HepG2 (cell line): ENCODE data around the gene SGTB. TPM values are rescaled to one million over a fixed set of nuclear protein-coding genes. Genes with fewer than 3 reads are reported as not detected.
A peak's percentile ranks its signal among the peaks of the same experiment; 100 is the strongest.

Experiments used
- ATF2 ChIP-seq: sonication (generic); formaldehyde crosslinking; IDR thresholded peaks from 2 replicates; pipeline ENCODE4 v1.4.0; 2020; ENCODE audit warnings: missing genetic modification reagents
- CEBPB ChIP-seq: IDR thresholded peaks from 2 replicates; pipeline ENCODE4 v1.6.1; 2011; ENCODE audit warnings: low read depth, low read length, improper control_type of control experiment, borderline replicate concordance
- ERF ChIP-seq: IDR thresholded peaks from 2 replicates; pipeline ENCODE4 v1.6.1; 2018; ENCODE audit warnings: missing biosample characterization, missing genetic modification reagents
- FOXJ3 ChIP-seq: sonication (generic); formaldehyde crosslinking; IDR thresholded peaks from 2 replicates; pipeline ENCODE4 v1.4.0; 2020; ENCODE audit warnings: missing genetic modification reagents, mild to moderate bottlenecking, borderline replicate concordance
- HNF4G ChIP-seq, 2 experiments: sonication (generic) in 1 of 2; formaldehyde crosslinking in 1 of 2; IDR thresholded peaks; 2 replicates each; pipeline versions ENCODE4 v1.4.0 to v1.6.1; 2011 to 2020; ENCODE audit warnings: borderline replicate concordance in 2 of 2, low read depth in 2 of 2, mild to moderate bottlenecking in 2 of 2, low read length in 1 of 2, missing genetic modification reagents in 1 of 2, moderate library complexity in 1 of 2
- HOXA7 ChIP-seq: sonication (generic); formaldehyde crosslinking; IDR thresholded peaks from 2 replicates; pipeline ENCODE4 v1.8.1; 2022; ENCODE audit warnings: mild to moderate bottlenecking, missing genetic modification reagents, moderate library complexity
- MEIS1 ChIP-seq: sonication (generic); formaldehyde crosslinking; IDR thresholded peaks from 2 replicates; pipeline ENCODE4 v1.9.0; 2021; ENCODE audit warnings: mild to moderate bottlenecking, missing genetic modification reagents, moderate library complexity, borderline replicate concordance
- NR2F1 ChIP-seq, 2 experiments: fragments of 450-650 bp in 1 of 2; formaldehyde crosslinking in 1 of 2; IDR thresholded peaks; 2 replicates each; pipeline versions ENCODE4 v1.5.0 to v1.6.1; 2016 to 2020; ENCODE audit warnings: mild to moderate bottlenecking in 1 of 2, missing compliant biosample characterization in 1 of 2, missing genetic modification reagents in 1 of 2, moderate library complexity in 1 of 2
- ZNF160 ChIP-seq: sonication (generic); formaldehyde crosslinking; IDR thresholded peaks from 2 replicates; pipeline ENCODE4 v1.8.0; 2022; ENCODE audit warnings: mild to moderate bottlenecking, inconsistent platforms, missing genetic modification reagents
- ZNF562 ChIP-seq: sonication (generic); formaldehyde crosslinking; IDR thresholded peaks from 2 replicates; pipeline ENCODE4 v1.8.0; 2022; ENCODE audit warnings: missing genetic modification reagents, borderline replicate concordance
- ZNF574 ChIP-seq: sonication (generic); formaldehyde crosslinking; IDR thresholded peaks from 2 replicates; pipeline ENCODE4 v1.4.0; 2020; ENCODE audit warnings: missing genetic modification reagents
- ZNF766 ChIP-seq: sonication (generic); formaldehyde crosslinking; IDR thresholded peaks from 2 replicates; pipeline ENCODE4 v1.5.0; 2020; ENCODE audit warnings: missing genetic modification reagents, borderline replicate concordance
- ZSCAN20 ChIP-seq: sonication (generic); formaldehyde crosslinking; IDR thresholded peaks from 2 replicates; pipeline ENCODE4 v1.4.0; 2020; ENCODE audit warnings: missing genetic modification reagents, mild to moderate bottlenecking, borderline replicate concordance
- ZSCAN22 ChIP-seq: sonication (generic); formaldehyde crosslinking; IDR thresholded peaks from 2 replicates; pipeline ENCODE4 v1.4.0; 2020; ENCODE audit warnings: mild to moderate bottlenecking, missing genetic modification reagents
- polyA plus RNA-seq, 8 experiments: library from polyadenylated mRNA; depleted of rRNA in 3 of 8; stranded (reverse) in 7 of 8; unstranded in 1 of 8; fragments of >200 nt; fragmentation: Illumina TruSeq in 4 of 8; extraction: Trizol in 4 of 8; gene quantifications; 2 replicates each; pipeline versions ENCODE4 v1.2.1 to v1.2.3, GENCODE V29; 2011 to 2016; ENCODE audit warnings: low read depth in 4 of 8, missing spikeins in 1 of 8, mixed read lengths in 1 of 8; ENCODE audit not compliant: insufficient read depth in 1 of 8
- total RNA-seq, 5 experiments: library from RNA; depleted of rRNA; stranded (reverse); fragments of >200 nt; fragmentation: Illumina TruSeq; extraction: Trizol; gene quantifications; 2 replicates each; pipeline ENCODE4 v1.2.3, GENCODE V29; 2016; ENCODE audit warnings: low read depth in 1 of 5
- TF ChIP-seq, protein P1 (sequence below): IDR thresholded peaks from 2 replicates; pipeline ENCODE4 v1.4.0; 2020; ENCODE audit warnings: mild to moderate bottlenecking, missing genetic modification reagents
- TF ChIP-seq, protein P2 (sequence below): IDR thresholded peaks from 2 replicates; pipeline ENCODE4 v1.6.1; 2016; ENCODE audit warnings: missing biosample characterization, missing genetic modification reagents, low read depth

SGTB gene
- total and polyA plus RNA-seq, 2 of the 13 experiments (the other 11 are each of a cell fraction or from before 2014, with no cell fraction given), result 5.2 to 11.2 TPM

DNA sequence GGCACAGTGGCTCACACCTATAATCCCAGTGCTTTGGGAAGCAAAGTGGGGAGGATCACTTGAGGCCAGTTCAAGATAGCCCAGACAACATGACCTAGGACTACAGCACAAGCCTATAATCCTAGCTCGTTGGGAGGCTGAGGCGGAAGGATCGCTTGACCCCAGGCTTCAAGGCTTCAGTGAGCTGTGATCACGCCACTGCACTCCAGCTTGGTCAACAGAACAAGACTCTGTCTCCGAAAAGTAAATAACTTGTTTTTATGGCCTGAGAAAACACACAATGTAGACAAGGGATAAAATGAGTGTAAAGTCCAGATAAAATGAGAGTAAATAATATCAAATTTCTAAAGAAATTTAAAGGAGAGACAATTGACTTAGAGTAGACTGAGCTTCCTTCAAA lies 70.8 kb downstream of the SGTB start (continued):
- peak; percentile 29; the same call in 1 of the 2 replicates for TF ChIP-seq ATF2 (CRISPR knock-in tag)
- TF ChIP-seq HOXA7 (CRISPR knock-in tag), result no peak
- TF ChIP-seq ZSCAN22 (CRISPR knock-in tag), result no peak
- TF ChIP-seq, protein P1, sequence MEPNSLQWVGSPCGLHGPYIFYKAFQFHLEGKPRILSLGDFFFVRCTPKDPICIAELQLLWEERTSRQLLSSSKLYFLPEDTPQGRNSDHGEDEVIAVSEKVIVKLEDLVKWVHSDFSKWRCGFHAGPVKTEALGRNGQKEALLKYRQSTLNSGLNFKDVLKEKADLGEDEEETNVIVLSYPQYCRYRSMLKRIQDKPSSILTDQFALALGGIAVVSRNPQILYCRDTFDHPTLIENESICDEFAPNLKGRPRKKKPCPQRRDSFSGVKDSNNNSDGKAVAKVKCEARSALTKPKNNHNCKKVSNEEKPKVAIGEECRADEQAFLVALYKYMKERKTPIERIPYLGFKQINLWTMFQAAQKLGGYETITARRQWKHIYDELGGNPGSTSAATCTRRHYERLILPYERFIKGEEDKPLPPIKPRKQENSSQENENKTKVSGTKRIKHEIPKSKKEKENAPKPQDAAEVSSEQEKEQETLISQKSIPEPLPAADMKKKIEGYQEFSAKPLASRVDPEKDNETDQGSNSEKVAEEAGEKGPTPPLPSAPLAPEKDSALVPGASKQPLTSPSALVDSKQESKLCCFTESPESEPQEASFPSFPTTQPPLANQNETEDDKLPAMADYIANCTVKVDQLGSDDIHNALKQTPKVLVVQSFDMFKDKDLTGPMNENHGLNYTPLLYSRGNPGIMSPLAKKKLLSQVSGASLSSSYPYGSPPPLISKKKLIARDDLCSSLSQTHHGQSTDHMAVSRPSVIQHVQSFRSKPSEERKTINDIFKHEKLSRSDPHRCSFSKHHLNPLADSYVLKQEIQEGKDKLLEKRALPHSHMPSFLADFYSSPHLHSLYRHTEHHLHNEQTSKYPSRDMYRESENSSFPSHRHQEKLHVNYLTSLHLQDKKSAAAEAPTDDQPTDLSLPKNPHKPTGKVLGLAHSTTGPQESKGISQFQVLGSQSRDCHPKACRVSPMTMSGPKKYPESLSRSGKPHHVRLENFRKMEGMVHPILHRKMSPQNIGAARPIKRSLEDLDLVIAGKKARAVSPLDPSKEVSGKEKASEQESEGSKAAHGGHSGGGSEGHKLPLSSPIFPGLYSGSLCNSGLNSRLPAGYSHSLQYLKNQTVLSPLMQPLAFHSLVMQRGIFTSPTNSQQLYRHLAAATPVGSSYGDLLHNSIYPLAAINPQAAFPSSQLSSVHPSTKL, result peak; percentile 83
- peak; percentile 47; the same call in 1 of the 2 replicates for TF ChIP-seq ERF (CRISPR knock-in tag)
- TF ChIP-seq ZNF160 (CRISPR knock-in tag), result no peak
- TF ChIP-seq MEIS1 (CRISPR knock-in tag), result no peak
- TF ChIP-seq ZNF766 (CRISPR knock-in tag), result no peak
- TF ChIP-seq CEBPB, result no peak
- TF ChIP-seq HNF4G (IDR thresholded peaks at IDR 0.05; ENCODE audit: borderline replicate concordance, low read depth, low read length), result peak; percentile 18; the same call in 1 of the 2 replicates
- TF ChIP-seq HNF4G (CRISPR knock-in tag; IDR thresholded peaks at IDR 0.05; ENCODE audit: borderline replicate concordance, low read depth), result no peak
- TF ChIP-seq ZNF562, result no peak
- TF ChIP-seq, protein P2, sequence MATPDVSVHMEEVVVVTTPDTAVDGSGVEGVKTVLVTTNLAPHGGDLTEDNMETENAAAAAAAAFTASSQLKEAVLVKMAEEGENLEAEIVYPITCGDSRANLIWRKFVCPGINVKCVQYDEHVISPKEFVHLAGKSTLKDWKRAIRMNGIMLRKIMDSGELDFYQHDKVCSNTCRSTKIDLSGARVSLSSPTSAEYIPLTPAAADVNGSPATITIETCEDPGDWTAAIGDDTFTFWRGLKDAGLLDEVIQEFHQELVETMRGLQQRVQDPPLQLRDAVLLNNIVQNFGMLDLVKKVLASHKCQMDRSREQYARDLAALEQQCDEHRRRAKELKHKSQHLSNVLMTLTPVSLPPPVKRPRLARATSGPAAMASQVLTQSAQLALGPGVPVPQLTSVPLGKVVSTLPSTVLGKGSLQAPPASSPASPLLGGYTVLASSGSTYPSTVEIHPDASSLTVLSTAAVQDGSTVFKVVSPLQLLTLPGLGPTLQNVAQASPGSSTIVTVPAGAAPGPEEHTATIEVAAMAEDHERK (CRISPR knock-in tag), result no peak
- TF ChIP-seq ZSCAN20, result no peak
- peak; percentile 51; the same call in 1 of the 2 replicates for TF ChIP-seq FOXJ3
- 0 out of 2 replicates have a peak, but pooled peaks have one; percentile 22 for TF ChIP-seq ZNF574 (CRISPR knock-in tag)
- TF ChIP-seq NR2F1 (CRISPR knock-in tag; IDR thresholded peaks at IDR 0.05), result peak; percentile 48 to 63; a peak in 3 of 4 replicates
